Measurements from ENCODE around the gene PLPP2.

Gene PLPP2

DNA sequence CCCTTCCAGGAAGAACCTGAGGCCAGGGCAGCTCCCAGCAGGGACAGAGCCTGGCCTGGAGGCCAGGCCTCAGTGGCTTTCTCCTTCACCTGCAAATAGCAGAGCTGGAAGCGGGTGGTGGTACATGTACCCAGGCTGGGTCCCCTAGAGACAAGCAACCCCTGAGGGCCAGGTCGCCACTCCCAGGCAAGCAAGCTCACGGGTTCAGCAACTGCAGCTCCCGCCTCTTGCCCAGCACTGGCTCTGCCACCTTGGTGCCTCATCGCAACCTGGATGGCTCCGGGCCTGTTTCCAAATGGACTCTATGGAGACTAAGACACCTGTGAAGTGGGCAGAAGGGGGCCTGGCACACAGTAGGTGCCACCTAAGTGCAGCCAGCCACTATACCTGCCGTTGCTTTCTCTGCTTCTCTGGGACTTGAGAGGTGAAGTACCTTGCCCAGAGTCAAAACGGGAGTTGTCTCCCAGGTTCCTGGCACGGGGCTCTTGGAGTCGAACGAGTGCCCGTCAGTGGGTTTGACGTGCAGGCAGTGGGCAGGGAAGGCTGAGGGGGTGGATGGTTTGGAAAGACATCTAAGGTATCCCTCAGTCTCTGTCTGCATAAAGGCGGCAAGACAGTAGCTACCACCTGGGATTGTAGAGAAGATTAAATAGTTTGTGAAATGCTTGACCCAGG, 2.4 kb upstream of the PLPP2 start:
- no peak for DNase-seq (ENCODE audit: low spot score)

- DNase-seq (ENCODE audit: low spot score), result no peak
Observed at GRCh38 chr19:292951-293350, 1.7 kb upstream of the PLPP2 start.

DNA sequence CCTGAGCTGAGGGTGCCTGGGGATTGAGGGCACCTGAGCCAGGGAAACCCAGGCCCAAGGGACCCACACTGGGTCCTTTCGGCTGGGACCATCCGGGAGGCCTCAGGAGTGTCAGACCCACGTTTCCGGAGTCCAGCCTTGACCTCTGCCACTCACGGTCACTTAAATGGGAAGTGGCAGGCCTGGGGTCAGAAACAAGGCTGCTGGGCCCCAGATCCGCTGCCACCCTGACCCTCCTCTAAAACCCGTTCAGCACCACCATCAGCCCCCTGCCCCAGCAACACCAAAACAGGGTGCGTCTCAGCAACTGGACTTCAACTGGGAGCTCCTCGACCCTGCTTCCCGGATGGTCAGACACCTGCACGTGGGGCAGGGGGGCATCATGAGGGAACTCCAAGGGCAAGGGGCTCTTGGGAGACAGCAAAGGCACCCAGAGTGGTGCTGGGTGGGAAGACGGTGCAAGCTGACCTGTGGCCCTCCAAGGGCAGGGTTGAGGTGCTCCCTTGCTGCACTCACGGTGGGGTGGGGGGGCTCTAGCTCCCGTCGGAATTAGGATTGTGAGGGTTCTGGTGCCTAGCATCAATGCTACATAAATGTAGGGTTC, 1.2 kb upstream of the PLPP2 start:
- DNase-seq (ENCODE audit: low spot score), result no peak

DNA sequence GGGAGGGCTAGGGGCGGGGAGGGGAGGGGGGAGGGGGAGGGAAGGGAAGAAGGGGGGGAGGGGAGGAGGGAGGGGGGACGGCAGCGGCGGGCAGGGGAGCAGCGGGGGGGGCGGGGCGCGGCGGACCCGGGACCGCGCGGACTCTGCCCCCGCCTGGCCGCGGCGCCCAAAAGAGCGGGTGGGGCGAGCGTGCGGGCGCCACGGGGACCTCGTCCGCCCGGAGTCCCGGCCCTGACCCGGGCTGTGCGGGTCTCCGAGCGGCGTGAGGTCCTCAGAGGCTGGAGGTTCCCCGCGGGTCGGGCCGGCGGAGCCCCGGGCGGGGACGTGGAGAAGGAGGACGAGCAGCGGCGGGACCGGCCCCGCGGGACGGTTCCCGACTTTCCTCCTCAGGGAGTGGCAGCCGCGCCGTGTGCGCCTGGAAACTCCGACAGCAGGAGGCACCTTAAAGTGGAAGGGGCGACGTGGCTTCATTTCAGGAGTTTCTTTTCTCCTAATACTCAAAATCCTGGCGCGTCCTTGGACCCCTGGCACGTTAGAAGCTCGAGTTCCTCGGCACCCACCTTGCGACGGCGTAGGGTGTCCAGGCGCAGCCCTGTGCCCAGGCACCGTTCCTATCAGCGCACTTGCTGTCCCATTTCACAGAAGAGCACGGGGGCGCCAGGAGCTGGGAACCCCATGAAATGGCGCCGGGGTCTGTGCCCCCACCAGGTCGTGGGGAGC, 518 bp upstream of the PLPP2 start:
- no peak for DNase-seq (ENCODE audit: low spot score)

GRCh38 chr19:290372-291005, 714 bp downstream of the PLPP2 start:
- no peak for DNase-seq (ENCODE audit: low spot score)

DNA sequence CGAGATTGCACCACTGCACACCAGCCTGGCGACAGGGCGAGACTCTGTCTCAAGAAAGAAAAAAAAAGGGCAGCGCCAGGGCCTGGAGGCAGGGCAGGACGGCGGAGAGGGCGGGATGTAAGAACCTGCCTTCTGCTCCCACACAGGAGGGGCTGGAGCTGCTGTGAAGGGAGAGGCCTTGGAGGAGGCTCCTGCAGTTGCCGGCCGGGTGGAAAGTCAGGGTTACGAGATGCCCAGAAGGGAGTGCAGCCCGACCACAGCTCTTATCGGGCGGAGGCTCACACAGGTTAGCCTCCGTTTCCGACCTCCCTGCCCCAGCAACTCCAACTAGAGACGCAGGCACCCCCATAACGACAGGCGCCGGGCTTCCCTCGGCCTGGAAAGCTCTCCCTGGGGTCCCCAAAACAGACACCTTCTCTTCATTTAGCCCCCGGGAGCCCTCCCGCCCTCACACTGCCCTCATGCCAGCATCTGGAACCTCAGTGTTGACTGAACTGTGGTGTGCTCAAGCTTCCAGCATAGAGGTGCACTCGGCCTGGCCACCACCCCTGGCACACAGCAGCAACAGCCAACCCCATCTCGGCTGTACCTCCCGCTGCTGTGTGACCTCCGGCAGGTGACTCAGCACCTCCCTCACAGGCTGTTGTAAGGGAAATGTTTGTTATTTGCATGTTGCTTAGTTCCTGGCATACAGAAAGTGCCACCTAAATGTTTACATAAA, 1.4 kb downstream of the PLPP2 start:
- no peak for DNase-seq (ENCODE audit: low spot score)

DNA sequence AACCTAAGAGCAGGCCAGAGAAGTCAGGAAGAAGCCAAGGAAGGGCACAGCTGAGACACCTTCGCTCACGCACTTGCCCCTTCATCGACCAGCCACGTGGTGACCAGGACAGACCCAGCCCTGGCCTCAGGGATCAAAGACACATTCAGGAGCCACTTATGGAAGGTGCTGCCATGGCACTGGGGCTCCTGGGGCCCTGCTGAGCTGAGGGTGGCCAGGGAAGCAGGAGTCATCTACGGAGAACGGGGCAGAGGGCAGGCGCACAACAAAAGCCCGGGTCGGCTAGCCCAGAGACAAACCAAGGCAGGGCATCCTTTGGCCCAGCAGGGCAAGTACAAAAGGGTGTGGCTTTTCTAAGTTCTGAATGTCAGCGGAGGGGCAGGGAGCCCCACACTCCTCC, 2.3 kb downstream of the PLPP2 start:
- DNase-seq (ENCODE audit: low spot score), result no peak

- DNase-seq (ENCODE audit: low spot score), result no peak
Observed at GRCh38 chr19:287381-287871, 3.8 kb downstream of the PLPP2 start.

DNA sequence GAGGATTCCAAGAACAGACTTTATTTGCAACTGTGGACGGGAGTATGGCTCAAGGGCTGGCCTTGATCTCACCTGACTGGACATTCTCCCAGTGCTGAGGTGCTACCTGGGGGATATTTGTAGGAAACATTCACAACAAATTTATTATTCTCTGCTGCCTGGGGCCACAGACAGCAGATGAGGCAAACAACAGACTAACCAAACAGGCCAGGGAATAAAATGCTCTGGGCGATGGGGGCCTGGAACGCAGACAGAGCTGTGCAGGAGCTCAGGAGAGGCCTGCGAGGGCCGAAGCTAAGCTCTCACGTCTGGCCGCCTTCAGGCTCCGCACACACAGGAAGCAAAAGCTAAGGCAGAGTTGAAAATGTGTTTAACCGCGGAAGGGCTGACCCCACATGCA, 7.8 kb downstream of the PLPP2 start:
- DNase-seq (ENCODE audit: low spot score), result no peak

GRCh38 chr19:282501-282900, 8.7 kb downstream of the PLPP2 start:
- no peak for DNase-seq (ENCODE audit: low spot score)

DNA sequence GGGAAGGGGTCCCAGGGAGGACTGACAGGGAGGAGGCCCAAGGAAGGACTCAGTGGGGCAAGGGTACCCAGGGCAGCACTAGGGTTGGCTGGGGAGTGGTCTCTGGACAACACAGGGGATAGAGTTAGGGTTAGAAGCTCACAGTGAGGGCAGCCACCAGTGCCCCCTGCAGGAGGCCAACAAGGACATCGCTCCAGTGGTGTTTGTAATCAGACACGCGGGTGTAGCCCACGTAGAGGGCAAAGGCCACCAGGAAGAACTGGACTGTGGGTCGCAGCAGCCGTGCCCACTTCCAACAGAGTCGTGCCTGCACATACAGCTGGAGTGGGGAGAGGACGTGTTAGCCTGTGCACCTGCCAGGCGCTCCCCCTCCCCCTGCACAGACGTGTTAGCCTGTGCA, 9.2 kb downstream of the PLPP2 start:
- no peak for DNase-seq (ENCODE audit: low spot score)

- DNase-seq (ENCODE audit: low spot score), result no peak
Observed at GRCh38 chr19:281156-281853, 9.9 kb downstream of the PLPP2 start.

DNA sequence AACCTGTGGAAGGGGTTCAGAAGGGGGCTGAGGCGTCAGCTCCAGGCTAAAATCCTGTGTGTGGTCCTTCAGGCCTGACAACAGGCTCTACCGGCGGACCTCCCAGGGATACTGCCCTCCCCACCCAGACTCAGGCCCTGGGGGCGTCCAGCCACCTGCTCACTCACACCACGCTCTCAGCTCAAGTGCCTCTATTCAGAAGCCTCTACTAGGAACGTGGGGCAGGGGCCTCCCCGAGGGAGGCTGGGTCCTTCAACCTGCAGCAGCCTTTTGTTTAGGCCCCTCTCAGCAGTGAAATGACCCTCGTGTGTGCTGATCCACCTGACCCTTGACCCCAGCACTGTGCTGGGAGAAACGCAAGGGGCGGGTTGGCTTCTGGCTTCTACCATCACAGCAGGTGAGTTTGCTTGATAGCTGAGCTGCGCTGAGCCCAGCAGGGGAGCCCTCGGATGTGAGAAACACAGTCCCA, 10.6 kb downstream of the PLPP2 start:
- no peak for DNase-seq (ENCODE audit: low spot score)

DNA sequence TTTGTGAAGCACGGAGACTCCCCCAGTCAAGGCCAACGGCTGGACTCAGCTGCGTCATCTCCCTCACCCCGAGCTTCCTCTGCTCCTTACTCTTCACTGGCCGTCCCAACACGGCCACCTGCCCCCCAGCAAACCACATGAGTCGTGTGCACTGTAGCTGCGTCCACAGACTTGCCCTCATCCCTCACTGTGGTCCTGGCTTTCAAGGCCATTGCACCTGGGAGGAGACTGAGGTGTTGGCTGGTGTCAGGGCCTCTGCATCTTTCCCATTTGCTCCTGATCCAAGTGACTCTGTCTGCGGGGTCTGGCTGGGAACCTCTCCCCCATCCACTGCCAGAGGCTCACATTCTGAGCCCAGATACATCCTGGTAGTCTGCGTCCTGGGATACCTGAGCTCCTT, 11.5 kb downstream of the PLPP2 start:
- no peak for DNase-seq (ENCODE audit: low spot score)

GRCh38 chr19:279231-279630, 12.0 kb downstream of the PLPP2 start:
- DNase-seq (ENCODE audit: low spot score), result no peak

GRCh38 chr19:277581-278165, 13.5 kb downstream of the PLPP2 start:
- DNase-seq (ENCODE audit: low spot score), result no peak

GRCh38 chr19:277131-277530, 14.1 kb downstream of the PLPP2 start:
- no peak for DNase-seq (ENCODE audit: low spot score)

GRCh38 chr19:275958-276646, 15.1 kb downstream of the PLPP2 start:
- no peak for DNase-seq (ENCODE audit: low spot score)

- DNase-seq (ENCODE audit: low spot score), result no peak
Observed at GRCh38 chr19:275000-275399, 16.2 kb downstream of the PLPP2 start.

DNA sequence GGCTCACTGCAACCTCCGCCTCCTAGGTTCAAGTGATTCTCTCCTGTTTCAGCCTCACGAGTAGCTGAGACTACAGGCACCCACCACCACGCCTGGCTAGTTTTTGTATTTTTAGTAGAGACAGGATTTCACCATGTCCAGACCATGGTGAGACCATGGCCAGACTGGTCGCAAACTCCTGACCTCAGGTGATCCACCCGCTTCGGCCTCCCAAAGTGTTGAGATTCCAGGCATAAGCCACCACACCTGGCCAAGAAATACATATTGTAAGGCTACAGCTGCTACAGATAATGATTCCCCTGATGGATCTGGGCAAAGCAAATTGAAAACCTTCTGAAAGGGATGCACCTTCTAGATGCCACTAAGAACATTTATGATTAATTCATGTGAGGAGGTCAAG, 17.8 kb downstream of the PLPP2 start:
- no peak for DNase-seq (ENCODE audit: low spot score)
